ENCODE measurements around the gene SUFU. TPM values are rescaled to one million over a fixed set of nuclear protein-coding genes. Genes with fewer than 3 reads are reported as not detected.

Gene SUFU
- total RNA-seq, 1 experiment from 2014 or later: 6.3 TPM

DNA sequence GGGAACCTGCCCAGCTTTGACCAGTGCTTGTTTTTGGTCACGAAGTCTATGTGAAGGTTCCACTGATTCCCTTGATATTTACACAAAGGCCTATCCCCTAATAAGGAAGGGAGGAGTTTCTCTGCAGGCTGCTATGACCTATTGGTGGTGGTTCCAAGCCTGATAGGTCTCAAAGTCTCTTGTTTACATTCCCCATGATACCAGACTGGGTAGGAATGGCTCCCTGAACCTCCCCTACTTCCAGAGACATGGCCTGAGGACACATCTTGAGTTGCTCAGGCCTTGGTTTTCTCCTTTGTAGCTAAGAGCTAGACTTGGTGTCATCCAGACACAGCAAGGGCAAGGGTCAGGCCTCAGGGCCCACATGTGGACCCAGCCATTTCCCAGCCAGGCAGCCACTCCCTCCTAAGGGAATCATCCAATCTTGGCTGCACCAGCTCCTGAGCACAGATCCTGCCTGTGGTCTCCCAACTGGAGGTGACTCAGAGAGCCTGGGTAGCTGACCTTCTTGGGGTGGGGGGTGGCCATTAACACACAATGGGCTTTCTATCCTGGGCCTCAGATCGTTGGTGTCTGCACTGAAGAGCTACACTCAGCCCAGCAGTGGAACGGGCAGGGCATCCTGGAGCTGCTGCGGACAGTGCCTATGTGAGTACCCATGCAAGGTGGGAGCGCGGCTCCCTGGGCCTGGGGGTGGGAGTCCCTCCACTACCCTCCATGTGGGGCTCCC, 89.5 kb downstream of the SUFU start:
- DNase-seq (ENCODE audit: unreplicated experiment): peak; percentile 8
- ChIA-PET CTCF (interaction anchor here (1.9 kb wide), 1 partner anchor 10 kb away, joined by 6 read pairs; no protein-coding TSS in a partner anchor), POLR2A (interaction anchor here (1.1 kb wide), 1 partner anchor 9 kb away, joined by 3 read pairs; no protein-coding TSS in a partner anchor)
- intact Hi-C loops (cut with micrococcal nuclease): no loop called here
- no peaks in the 10 kb centered on the region for H3K4me1 Mint-ChIP-seq (ENCODE audit: insufficient read depth, unreplicated experiment)
- H3K4me3 Mint-ChIP-seq (ENCODE audit: unreplicated experiment): no peak overlapping the region
- TF ChIP-seq, protein P1, sequence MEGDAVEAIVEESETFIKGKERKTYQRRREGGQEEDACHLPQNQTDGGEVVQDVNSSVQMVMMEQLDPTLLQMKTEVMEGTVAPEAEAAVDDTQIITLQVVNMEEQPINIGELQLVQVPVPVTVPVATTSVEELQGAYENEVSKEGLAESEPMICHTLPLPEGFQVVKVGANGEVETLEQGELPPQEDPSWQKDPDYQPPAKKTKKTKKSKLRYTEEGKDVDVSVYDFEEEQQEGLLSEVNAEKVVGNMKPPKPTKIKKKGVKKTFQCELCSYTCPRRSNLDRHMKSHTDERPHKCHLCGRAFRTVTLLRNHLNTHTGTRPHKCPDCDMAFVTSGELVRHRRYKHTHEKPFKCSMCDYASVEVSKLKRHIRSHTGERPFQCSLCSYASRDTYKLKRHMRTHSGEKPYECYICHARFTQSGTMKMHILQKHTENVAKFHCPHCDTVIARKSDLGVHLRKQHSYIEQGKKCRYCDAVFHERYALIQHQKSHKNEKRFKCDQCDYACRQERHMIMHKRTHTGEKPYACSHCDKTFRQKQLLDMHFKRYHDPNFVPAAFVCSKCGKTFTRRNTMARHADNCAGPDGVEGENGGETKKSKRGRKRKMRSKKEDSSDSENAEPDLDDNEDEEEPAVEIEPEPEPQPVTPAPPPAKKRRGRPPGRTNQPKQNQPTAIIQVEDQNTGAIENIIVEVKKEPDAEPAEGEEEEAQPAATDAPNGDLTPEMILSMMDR (IDR thresholded peaks at IDR 0.05; ENCODE audit: unreplicated experiment): no peak
- no peaks in the 10 kb centered on the region for H3K27me3 Mint-ChIP-seq (ENCODE audit: insufficient read depth, unreplicated experiment)
- no peaks in the 10 kb centered on the region for H3K9me3 Mint-ChIP-seq (ENCODE audit: unreplicated experiment)
- no peak overlapping the region for H3K27ac Mint-ChIP-seq (ENCODE audit: low read depth, unreplicated experiment)
- BruUV-seq (replicated peaks): no TSS peak
- peaks cover 17% of the 10 kb centered on the region for H3K36me3 Mint-ChIP-seq (ENCODE audit: insufficient read depth, unreplicated experiment)

DNA sequence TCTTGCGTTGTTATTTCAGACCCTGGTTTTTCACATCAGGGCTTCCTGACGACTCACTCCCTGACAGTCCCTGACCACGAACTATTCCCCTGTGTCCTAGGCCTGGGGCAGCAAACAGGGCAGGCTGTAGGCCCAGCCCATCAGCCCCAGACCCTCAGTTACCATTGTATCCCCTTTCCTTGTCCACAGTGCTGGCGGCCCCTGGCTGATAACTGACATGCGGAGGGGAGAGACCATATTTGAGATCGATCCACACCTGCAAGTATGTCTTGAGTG, 90.0 kb downstream of the SUFU start:
- Mint-ChIP-seq H3K9me3 (ENCODE audit: unreplicated experiment) (no peaks in the 10 kb centered on the region), H3K4me1 (ENCODE audit: insufficient read depth, unreplicated experiment) (no peaks in the 10 kb centered on the region), H3K27me3 (ENCODE audit: insufficient read depth, unreplicated experiment) (no peaks in the 10 kb centered on the region), H3K36me3 (ENCODE audit: insufficient read depth, unreplicated experiment) (peaks cover 17% of the 10 kb centered on the region), H3K27ac (ENCODE audit: low read depth, unreplicated experiment) (no peak overlapping the region), H3K4me3 (ENCODE audit: unreplicated experiment) (no peak overlapping the region)
- DNase-seq (ENCODE audit: unreplicated experiment): no peak
- ChIA-PET CTCF (interaction anchor here (1.0 to 1.9 kb wide), 2 partner anchors 10 to 48 kb away, joined by 4 to 6 read pairs; no protein-coding TSS in a partner anchor), POLR2A (no interaction called here)
- BruUV-seq (replicated peaks): no TSS peak
- TF ChIP-seq, protein P1 (IDR thresholded peaks at IDR 0.05; ENCODE audit: unreplicated experiment): no peak
- intact Hi-C loops (cut with micrococcal nuclease): no loop called here

DNA sequence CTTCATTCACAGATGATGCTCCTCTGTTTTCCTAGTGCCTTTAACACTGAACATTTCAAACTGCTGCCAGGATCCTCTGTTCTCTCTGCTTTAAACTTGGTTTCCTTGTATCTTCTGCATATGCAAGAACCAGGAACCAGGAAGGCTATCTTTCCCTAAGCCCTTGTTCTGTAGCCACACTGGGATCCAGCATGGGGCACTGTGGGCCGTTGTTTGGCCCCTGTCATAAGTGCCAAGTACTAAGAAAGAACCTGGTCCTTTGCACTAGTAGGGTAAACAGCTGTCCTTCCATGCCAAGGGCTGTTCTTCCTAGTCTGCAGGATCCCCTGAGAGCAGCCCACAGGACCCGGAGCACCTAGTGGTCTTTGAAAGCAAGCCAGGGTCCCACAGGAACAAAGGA, 91.5 kb downstream of the SUFU start:
- Mint-ChIP-seq H3K4me3 (ENCODE audit: unreplicated experiment) (no peak overlapping the region), H3K9me3 (ENCODE audit: unreplicated experiment) (no peaks in the 10 kb centered on the region), H3K27me3 (ENCODE audit: insufficient read depth, unreplicated experiment) (no peaks in the 10 kb centered on the region), H3K36me3 (ENCODE audit: insufficient read depth, unreplicated experiment) (peaks cover 17% of the 10 kb centered on the region), H3K4me1 (ENCODE audit: insufficient read depth, unreplicated experiment) (no peaks in the 10 kb centered on the region), H3K27ac (ENCODE audit: low read depth, unreplicated experiment) (no peak overlapping the region)
- intact Hi-C loops (cut with micrococcal nuclease): loop anchor here (5.0 kb wide), 1 partner anchor 47 kb away; the partner anchor contains the start of gene TRIM8
- POLR2A ChIA-PET: no interaction called here
- no TSS peak for BruUV-seq (replicated peaks)
- CTCF ChIA-PET: interaction anchor here (1.2 to 1.7 kb wide), 4 partner anchors 10 to 94 kb away, joined by 3 to 9 read pairs (median 6); partner anchors contain the start of gene ACTR1A
- DNase-seq (ENCODE audit: unreplicated experiment): no peak
- TF ChIP-seq, protein P1 (IDR thresholded peaks at IDR 0.05; ENCODE audit: unreplicated experiment): no peak

DNA sequence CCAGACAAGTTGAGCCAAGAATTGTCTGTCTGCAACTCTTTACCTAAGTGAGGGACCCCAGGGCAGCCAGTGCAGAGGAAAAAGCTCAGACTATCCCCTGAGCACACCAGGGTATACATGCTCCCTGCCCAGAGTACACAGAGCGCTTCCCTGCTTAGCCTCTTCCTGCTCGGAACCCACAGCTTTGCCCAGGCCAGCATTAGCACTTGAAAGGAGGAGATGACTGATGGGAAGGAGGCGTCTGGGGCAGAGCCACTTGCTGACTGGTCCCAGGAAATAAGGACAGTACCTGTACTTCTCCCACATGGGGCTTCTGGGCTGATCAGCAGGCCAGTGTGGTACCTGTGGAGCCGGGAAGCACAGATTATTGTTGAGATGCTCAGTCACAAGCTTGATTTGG, 92.1 kb downstream of the SUFU start:
- no peak overlapping the region for H3K4me3 Mint-ChIP-seq (ENCODE audit: unreplicated experiment)
- intact Hi-C loops (cut with micrococcal nuclease): loop anchor here (2.0 to 5.0 kb wide), 2 partner anchors 46 to 93 kb away; partner anchors contain the start of genes ACTR1A, SUFU and TRIM8
- ChIA-PET CTCF (interaction anchor here (0.8 to 1.7 kb wide), 10 partner anchors 9 to 804 kb away, joined by 3 to 11 read pairs (median 4); partner anchors contain the start of gene ACTR1A), POLR2A (interaction anchor here (0.6 to 1.2 kb wide), 2 partner anchors 48 to 92 kb away, joined by 3 to 6 read pairs; partner anchors contain the start of genes SUFU and TRIM8)
- H3K27me3 Mint-ChIP-seq (ENCODE audit: insufficient read depth, unreplicated experiment): no peaks in the 10 kb centered on the region
- TF ChIP-seq, protein P1 (IDR thresholded peaks at IDR 0.05; ENCODE audit: unreplicated experiment): no peak
- H3K36me3 Mint-ChIP-seq (ENCODE audit: insufficient read depth, unreplicated experiment): peaks cover 17% of the 10 kb centered on the region
- H3K9me3 Mint-ChIP-seq (ENCODE audit: unreplicated experiment): no peaks in the 10 kb centered on the region
- no peak overlapping the region for H3K27ac Mint-ChIP-seq (ENCODE audit: low read depth, unreplicated experiment)
- DNase-seq (ENCODE audit: unreplicated experiment): no peak
- H3K4me1 Mint-ChIP-seq (ENCODE audit: insufficient read depth, unreplicated experiment): no peaks in the 10 kb centered on the region
- BruUV-seq (replicated peaks): no TSS peak
